HL-60 (cell line): ENCODE results near the gene SCAF11.

Experiments
- DNase-seq, 2 experiments: peaks; one replicate each; pipeline ENCODE4 v3.0.0-alpha.2; 2010 to 2020; ENCODE audit warnings: low read depth in 1 of 2, low spot score in 1 of 2
- H3K27ac ChIP-seq: fragments of 250-450 bp; sonication (Bioruptor Pico); replicated peaks from 2 replicates; pipeline ENCODE4 v1.5.1; 2020; ENCODE audit warnings: mild to moderate bottlenecking, moderate library complexity
- H3K27me3 ChIP-seq: fragments of 250-450 bp; sonication (Bioruptor Pico); 2 replicates; pipeline ENCODE4 v1.5.1; 2021; ENCODE audit warnings: mild to moderate bottlenecking, moderate library complexity; ENCODE audit not compliant: insufficient read depth, poor library complexity, severe bottlenecking
- H3K4me3 ChIP-seq: replicated peaks from 2 replicates; pipeline ENCODE4 v1.5.1; 2011; ENCODE audit warnings: mild to moderate bottlenecking, control low read depth, low read length; ENCODE audit not compliant: insufficient read depth
- GABPA ChIP-seq: IDR thresholded peaks from 2 replicates; pipeline ENCODE4 v1.6.1; 2012; ENCODE audit warnings: low read depth
- POLR2AphosphoS5 ChIP-seq: IDR thresholded peaks from 2 replicates; pipeline ENCODE4 v1.6.1; 2012; ENCODE audit warnings: low read depth
- SPI1 ChIP-seq: IDR thresholded peaks from 2 replicates; pipeline ENCODE4 v1.6.1; 2012; ENCODE audit warnings: low read depth, mild to moderate bottlenecking, borderline replicate concordance
- TF ChIP-seq, protein P1 (sequence below): IDR thresholded peaks from 2 replicates; pipeline ENCODE4 v1.6.1; 2012; ENCODE audit warnings: low read depth; ENCODE audit not compliant: insufficient replicate concordance
- TF ChIP-seq, protein P2 (sequence below): IDR thresholded peaks from one replicate; pipeline ENCODE4 v1.5.1; 2011; ENCODE audit warnings: low read length, control low read depth, inconsistent platforms; ENCODE audit not compliant: insufficient read depth

The SCAF11 gene

DNA sequence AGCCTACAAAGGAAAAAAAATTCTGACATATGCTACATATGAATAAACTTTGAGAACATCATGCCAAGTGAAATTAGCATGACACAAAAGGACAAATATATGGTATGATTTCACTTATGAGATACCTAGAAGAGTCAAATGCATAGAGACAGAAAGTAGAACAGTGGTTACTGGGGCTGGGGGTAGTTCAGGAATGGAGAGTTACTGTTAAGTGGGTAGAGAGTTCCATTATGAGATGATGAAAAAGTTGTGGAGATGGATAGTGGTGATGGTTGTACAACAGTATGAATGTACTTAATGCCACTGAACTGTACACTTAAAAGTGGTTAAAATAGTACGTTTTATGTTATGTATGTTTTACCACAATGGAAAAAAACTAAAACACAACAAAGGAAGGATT, 92.3 kb downstream of the SCAF11 start:
- Histone ChIP-seq H3K27me3 (no peaks in the 10 kb centered on the region), H3K27ac (no peak overlapping the region), H3K4me3 (no peak overlapping the region)
- no peak for DNase-seq
- TF ChIP-seq POLR2AphosphoS5, result no peak
- no peak for TF ChIP-seq GABPA
- TF ChIP-seq, protein P1, sequence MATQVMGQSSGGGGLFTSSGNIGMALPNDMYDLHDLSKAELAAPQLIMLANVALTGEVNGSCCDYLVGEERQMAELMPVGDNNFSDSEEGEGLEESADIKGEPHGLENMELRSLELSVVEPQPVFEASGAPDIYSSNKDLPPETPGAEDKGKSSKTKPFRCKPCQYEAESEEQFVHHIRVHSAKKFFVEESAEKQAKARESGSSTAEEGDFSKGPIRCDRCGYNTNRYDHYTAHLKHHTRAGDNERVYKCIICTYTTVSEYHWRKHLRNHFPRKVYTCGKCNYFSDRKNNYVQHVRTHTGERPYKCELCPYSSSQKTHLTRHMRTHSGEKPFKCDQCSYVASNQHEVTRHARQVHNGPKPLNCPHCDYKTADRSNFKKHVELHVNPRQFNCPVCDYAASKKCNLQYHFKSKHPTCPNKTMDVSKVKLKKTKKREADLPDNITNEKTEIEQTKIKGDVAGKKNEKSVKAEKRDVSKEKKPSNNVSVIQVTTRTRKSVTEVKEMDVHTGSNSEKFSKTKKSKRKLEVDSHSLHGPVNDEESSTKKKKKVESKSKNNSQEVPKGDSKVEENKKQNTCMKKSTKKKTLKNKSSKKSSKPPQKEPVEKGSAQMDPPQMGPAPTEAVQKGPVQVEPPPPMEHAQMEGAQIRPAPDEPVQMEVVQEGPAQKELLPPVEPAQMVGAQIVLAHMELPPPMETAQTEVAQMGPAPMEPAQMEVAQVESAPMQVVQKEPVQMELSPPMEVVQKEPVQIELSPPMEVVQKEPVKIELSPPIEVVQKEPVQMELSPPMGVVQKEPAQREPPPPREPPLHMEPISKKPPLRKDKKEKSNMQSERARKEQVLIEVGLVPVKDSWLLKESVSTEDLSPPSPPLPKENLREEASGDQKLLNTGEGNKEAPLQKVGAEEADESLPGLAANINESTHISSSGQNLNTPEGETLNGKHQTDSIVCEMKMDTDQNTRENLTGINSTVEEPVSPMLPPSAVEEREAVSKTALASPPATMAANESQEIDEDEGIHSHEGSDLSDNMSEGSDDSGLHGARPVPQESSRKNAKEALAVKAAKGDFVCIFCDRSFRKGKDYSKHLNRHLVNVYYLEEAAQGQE, result no peak
- TF ChIP-seq, protein P2, sequence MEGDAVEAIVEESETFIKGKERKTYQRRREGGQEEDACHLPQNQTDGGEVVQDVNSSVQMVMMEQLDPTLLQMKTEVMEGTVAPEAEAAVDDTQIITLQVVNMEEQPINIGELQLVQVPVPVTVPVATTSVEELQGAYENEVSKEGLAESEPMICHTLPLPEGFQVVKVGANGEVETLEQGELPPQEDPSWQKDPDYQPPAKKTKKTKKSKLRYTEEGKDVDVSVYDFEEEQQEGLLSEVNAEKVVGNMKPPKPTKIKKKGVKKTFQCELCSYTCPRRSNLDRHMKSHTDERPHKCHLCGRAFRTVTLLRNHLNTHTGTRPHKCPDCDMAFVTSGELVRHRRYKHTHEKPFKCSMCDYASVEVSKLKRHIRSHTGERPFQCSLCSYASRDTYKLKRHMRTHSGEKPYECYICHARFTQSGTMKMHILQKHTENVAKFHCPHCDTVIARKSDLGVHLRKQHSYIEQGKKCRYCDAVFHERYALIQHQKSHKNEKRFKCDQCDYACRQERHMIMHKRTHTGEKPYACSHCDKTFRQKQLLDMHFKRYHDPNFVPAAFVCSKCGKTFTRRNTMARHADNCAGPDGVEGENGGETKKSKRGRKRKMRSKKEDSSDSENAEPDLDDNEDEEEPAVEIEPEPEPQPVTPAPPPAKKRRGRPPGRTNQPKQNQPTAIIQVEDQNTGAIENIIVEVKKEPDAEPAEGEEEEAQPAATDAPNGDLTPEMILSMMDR, result no peak
- TF ChIP-seq SPI1, result no peak

DNA sequence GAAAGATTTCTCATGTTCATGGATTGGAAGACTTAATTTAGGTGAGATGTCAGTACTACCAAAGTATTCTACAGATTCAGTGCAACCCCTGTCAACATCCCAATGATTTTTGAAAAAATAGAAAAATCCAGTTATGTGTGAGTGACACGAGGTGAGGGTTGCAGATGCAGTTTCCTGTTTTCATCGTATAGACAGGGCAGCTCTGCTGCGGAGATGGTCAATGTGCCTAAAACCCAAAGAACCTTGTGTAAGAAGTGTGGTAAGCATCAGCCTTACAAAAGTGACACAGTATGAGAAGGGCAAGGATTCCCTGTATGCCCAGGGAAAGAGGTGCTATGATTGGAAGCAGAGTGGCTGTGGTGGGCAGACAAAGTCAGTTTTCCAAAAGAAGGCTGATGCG, 94.4 kb downstream of the SCAF11 start:
- Histone ChIP-seq H3K27ac (no peak overlapping the region), H3K4me3 (no peak overlapping the region), H3K27me3 (no peaks in the 10 kb centered on the region)
- DNase-seq, result no peak
- TF ChIP-seq, protein P2, result no peak

DNA sequence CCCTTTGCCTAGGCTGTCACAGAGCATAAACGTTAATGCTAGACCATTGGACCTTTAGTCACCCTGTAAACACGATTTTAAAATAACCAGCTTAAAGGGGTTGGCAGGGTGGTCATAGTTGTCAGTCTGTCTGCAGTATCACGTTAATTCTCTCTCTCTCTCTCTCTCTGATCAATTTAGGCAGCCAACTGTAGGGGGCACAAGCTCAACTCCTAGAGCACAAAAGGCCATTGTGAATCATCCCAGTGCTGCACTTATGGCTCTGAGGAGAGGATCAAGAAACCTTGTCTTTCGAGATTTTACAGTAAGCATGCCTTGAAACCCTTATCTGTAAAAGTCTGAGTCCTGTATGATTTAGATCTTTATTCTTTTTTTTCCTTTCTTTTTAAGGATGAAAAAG, 97.1 kb downstream of the SCAF11 start:
- TF ChIP-seq SPI1 (no peak), GABPA (no peak), POLR2AphosphoS5 (no peak)
- TF ChIP-seq, protein P2, result no peak
- TF ChIP-seq, protein P1, result no peak
- no peak overlapping the region for H3K27ac ChIP-seq
- no peaks in the 10 kb centered on the region for H3K27me3 ChIP-seq
- no peak overlapping the region for H3K4me3 ChIP-seq
- no peak for DNase-seq

DNA sequence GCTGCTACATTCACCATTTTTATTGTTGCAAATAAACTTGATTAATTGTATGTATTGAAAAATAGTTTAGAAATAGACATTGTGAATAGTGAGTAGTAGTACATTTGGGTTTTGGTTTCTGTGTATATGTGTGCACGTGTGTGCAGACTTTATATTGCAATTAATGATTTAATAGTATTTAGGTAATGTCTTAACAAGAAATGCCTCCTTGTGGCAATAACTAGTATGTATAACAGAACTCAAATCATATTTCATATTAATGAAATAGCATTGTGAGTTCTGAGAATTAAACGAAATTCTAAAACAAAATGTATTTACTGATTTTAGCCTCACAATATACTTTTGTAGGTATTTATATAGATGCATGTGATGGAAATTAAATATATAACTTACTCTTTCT, 100.1 kb downstream of the SCAF11 start:
- TF ChIP-seq GABPA (no peak), POLR2AphosphoS5 (no peak), SPI1 (no peak)
- TF ChIP-seq, protein P2, result no peak
- TF ChIP-seq, protein P1, result no peak
- no peak for DNase-seq
- Histone ChIP-seq H3K4me3 (no peak overlapping the region), H3K27ac (no peak overlapping the region), H3K27me3 (no peaks in the 10 kb centered on the region)
